ENCODE results near the gene TCP11L2.

DNA sequence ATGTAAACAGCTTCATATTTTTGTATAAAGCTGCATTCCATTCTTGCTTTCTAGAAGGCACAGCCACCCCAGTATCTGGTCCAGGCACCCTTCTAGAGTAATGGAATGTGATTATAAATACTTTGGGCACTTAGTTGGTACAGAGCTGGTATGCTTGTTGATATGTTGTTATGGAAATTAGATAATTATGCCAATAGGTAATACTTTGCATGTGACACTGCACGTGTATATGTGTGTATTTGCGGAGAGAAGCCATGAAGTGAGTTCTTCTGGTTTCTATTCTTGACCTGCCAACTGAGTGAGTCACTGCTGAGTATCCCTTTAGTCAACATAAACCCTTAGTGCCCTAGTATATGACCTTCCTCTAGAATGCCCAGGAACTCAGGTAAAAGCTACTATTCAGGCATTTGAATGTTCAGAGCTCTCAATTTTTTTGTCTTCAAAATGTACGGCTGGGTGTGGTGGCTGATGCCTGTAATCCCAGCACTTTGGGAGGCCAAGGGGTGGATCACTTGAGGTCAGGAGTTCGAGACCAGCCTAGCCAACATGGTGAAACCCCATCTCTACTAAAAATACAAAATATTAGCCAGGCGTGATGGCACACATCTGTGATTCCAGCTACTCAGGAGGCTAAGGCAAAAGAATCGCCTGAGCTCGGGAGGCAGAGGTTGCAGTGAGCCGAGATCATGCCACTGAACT lies 6.2 kb upstream of the TCP11L2 start:
- TF ChIP-seq, protein P1, sequence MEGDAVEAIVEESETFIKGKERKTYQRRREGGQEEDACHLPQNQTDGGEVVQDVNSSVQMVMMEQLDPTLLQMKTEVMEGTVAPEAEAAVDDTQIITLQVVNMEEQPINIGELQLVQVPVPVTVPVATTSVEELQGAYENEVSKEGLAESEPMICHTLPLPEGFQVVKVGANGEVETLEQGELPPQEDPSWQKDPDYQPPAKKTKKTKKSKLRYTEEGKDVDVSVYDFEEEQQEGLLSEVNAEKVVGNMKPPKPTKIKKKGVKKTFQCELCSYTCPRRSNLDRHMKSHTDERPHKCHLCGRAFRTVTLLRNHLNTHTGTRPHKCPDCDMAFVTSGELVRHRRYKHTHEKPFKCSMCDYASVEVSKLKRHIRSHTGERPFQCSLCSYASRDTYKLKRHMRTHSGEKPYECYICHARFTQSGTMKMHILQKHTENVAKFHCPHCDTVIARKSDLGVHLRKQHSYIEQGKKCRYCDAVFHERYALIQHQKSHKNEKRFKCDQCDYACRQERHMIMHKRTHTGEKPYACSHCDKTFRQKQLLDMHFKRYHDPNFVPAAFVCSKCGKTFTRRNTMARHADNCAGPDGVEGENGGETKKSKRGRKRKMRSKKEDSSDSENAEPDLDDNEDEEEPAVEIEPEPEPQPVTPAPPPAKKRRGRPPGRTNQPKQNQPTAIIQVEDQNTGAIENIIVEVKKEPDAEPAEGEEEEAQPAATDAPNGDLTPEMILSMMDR (IDR thresholded peaks at IDR 0.05) = no peak
- TF ChIP-seq POLR2A (IDR thresholded peaks at IDR 0.05) = no peak

All from testis (tissue), 2 donors.